Lung (tissue), 12 donors: ENCODE data around the gene NR4A3. TPM values are rescaled to one million over a fixed set of nuclear protein-coding genes. Genes with fewer than 3 reads are reported as not detected.

ENCODE experiments used
- ATAC-seq: fragments of 200-7000 bp; cut with Tn5 transposase; one replicate; pipeline ENCODE4 v1.9.1; 2020; ENCODE audit warnings: moderate number of reproducible peaks; ENCODE audit not compliant: insufficient read depth, low FRiP score
- DNase-seq, 3 donors: peaks; one replicate each; pipeline ENCODE4 v3.0.0-alpha.2; 2013 to 2017
- H3K27ac ChIP-seq, 2 donors: one replicate each; pipeline ENCODE4 v1.5.1; 2013; ENCODE audit warnings: mild to moderate bottlenecking in 2 of 2, moderate library complexity in 2 of 2, control low read depth in 1 of 2, inconsistent platforms in 1 of 2, low read depth in 1 of 2, low read length in 1 of 2
- H3K27me3 ChIP-seq, 3 donors: one replicate each; pipeline ENCODE4 v1.5.1; 2013; ENCODE audit warnings: low read length in 2 of 3; ENCODE audit not compliant: control insufficient read depth in 3 of 3, insufficient read depth in 3 of 3
- H3K36me3 ChIP-seq, 4 donors: one replicate each; pipeline ENCODE4 v1.5.1; 2013; ENCODE audit warnings: low read length in 4 of 4, mild to moderate bottlenecking in 1 of 4, moderate library complexity in 1 of 4; ENCODE audit not compliant: control insufficient read depth in 4 of 4, insufficient read depth in 4 of 4
- H3K4me1 ChIP-seq, 5 donors: one replicate each; pipeline ENCODE4 v1.5.1; 2013; ENCODE audit warnings: low read length in 5 of 5, mild to moderate bottlenecking in 2 of 5, moderate library complexity in 1 of 5; ENCODE audit not compliant: control insufficient read depth in 5 of 5, insufficient read depth in 5 of 5
- H3K4me3 ChIP-seq: one replicate; pipeline ENCODE4 v1.5.1; 2013; ENCODE audit warnings: mild to moderate bottlenecking, control low read depth, moderate library complexity
- H3K9ac ChIP-seq, 2 donors: one replicate each; pipeline ENCODE4 v1.5.1; 2013; ENCODE audit warnings: low read length in 2 of 2, control low read depth in 1 of 2; ENCODE audit not compliant: insufficient read depth in 1 of 2
- H3K9me3 ChIP-seq, 4 donors: one replicate each; pipeline ENCODE4 v1.5.1; 2013; ENCODE audit warnings: low read length in 3 of 4, mild to moderate bottlenecking in 1 of 4, moderate library complexity in 1 of 4; ENCODE audit not compliant: control insufficient read depth in 4 of 4, insufficient read depth in 3 of 4
- CTCF ChIP-seq: IDR thresholded peaks from 2 replicates; pipeline ENCODE4 v1.5.1; 2012; ENCODE audit warnings: mild to moderate bottlenecking; ENCODE audit errors: control extremely low read depth, extremely low read depth
- WGBS, 2 donors: extraction: QIAGEN DNeasy Blood & Tissue Kit; methylation state at CpG; one replicate each; pipeline ENCODE4 v1.1.7; 2013; 5-methylcytosine and 5-hydroxymethylcytosine counted together
- polyA plus RNA-seq, 2 donors: library from polyadenylated mRNA; stranded (reverse); fragments of 200-250 nt; gene quantifications; one replicate each; pipeline ENCODE4 v1.2.1, GENCODE V29; 2013
- total RNA-seq, 2 donors: library from RNA; depleted of rRNA in 1 of 2; stranded (reverse); fragments of >200 nt in 1 of 2; gene quantifications; one replicate each; pipeline ENCODE4 v1.2.1, GENCODE V29; 2014 to 2021
- donor health status: control.
- donor health status: control.
- donor health status: Bipolar disorder and iron deficiency.
- donor health status: healthy.
- donor health status: DM: yes; HTN: yes; CAD: no.

NR4A3 gene
- total and polyA plus RNA-seq, 4 donors, result 2.3 to 11.7 (median 2.6) TPM

- Histone ChIP-seq H3K27ac (no peak overlapping the region), H3K27me3 (no peaks in the 10 kb centered on the region), H3K4me3 (no peak overlapping the region), H3K4me1 (no peaks in the 10 kb centered on the region), H3K9ac (no peak overlapping the region), H3K36me3 (peaks cover 0 to 11% (median 0%) of the 10 kb centered on the region in 4 donors), H3K9me3 (no peaks in the 10 kb centered on the region)
- TF ChIP-seq CTCF, result no peak
- ATAC-seq, result no peak
- no peak for DNase-seq
Measured at GRCh38 chr9:99867968-99868367, 46.3 kb downstream of the NR4A3 start.

GRCh38 chr9:99868845-99869244 lies 47.2 kb downstream of the NR4A3 start:
- Histone ChIP-seq H3K4me1 (no peaks in the 10 kb centered on the region), H3K9me3 (no peaks in the 10 kb centered on the region), H3K27ac (no peak overlapping the region), H3K36me3 (peaks cover 0 to 3% (median 0%) of the 10 kb centered on the region in 4 donors), H3K9ac (no peak overlapping the region), H3K27me3 (no peaks in the 10 kb centered on the region), H3K4me3 (no peak overlapping the region)
- WGBS, 2 donors, result 83 to 94% methylated on average over 2 of the region's 2 CpGs
- no peak for ATAC-seq
- no peak for DNase-seq
- TF ChIP-seq CTCF, result no peak

GRCh38 chr9:99870126-99870525 lies 48.4 kb downstream of the NR4A3 start:
- no peak overlapping the region for H3K4me3 ChIP-seq
- H3K27ac ChIP-seq, result no peak overlapping the region
- 89 to 91% methylated on average over 5 of the region's 5 CpGs for WGBS, 2 donors
- H3K27me3 ChIP-seq, result no peaks in the 10 kb centered on the region
- H3K36me3 ChIP-seq, result no peaks in the 10 kb centered on the region
- no peaks in the 10 kb centered on the region for H3K4me1 ChIP-seq
- ATAC-seq (no peak), DNase-seq (no peak)
- no peaks in the 10 kb centered on the region for H3K9me3 ChIP-seq
- no peak overlapping the region for H3K9ac ChIP-seq
- TF ChIP-seq CTCF, result no peak

GRCh38 chr9:99873531-99873930 lies 51.8 kb downstream of the NR4A3 start:
- H3K27me3 ChIP-seq, result no peaks in the 10 kb centered on the region
- no peak overlapping the region for H3K9ac ChIP-seq
- no peak for TF ChIP-seq CTCF
- H3K4me1 ChIP-seq, result no peaks in the 10 kb centered on the region
- no peaks in the 10 kb centered on the region for H3K9me3 ChIP-seq
- no peak overlapping the region for H3K27ac ChIP-seq
- no peaks in the 10 kb centered on the region for H3K36me3 ChIP-seq
- no peak overlapping the region for H3K4me3 ChIP-seq
- DNase-seq, result no peak
- ATAC-seq, result no peak
- WGBS, 2 donors, result 96% methylated on average over 3 of the region's 3 CpGs
